K562 (cell line): ENCODE results near the gene PRODH2. TPM values are rescaled to one million over a fixed set of nuclear protein-coding genes. Genes with fewer than 3 reads are reported as not detected.

Source experiments
- ATAC-seq: fragments of 200-7000 bp; cut with Tn5 transposase; 3 replicates; pipeline ENCODE4 v1.9.1; 2020; ENCODE audit warnings: moderate library complexity
- BruUV-seq: library from RNA; stranded (reverse); fragments of 400-500 nt; replicated peaks from 2 replicates; lab custom pipeline; 2021; lab: Mats Ljungman, UMichigan
- CTCF ChIA-PET: fragments of 300-600 bp; formaldehyde crosslinking; extraction: SDS; loops from one replicate; lab custom pipeline; 2021; ENCODE audit warnings: low intra/inter-chr PET ratio; lab: Yijun Ruan, JAX
- POLR2A ChIA-PET: fragments of 300-600, 350-650 bp; sonication (Branson Sonifier 250); formaldehyde crosslinking; extraction: SDS; loops from one replicate; lab custom pipeline; 2021; ENCODE audit warnings: antibody characterized with exemption, inconsistent platforms; lab: Yijun Ruan, JAX
- DNase-seq, 4 experiments: peaks; one replicate each; pipeline versions ENCODE4 v3.0.0 to v3.0.0-alpha.2; 2011 to 2018; ENCODE audit warnings: low spot score in 3 of 4, mixed read lengths in 3 of 4; ENCODE audit errors: extremely low read depth in 1 of 4
- FAIRE-seq: peaks from 2 replicates; lab custom pipeline; 2011; peaks lifted over from hg19 to GRCh38; lab: Jason Lieb, UNC
- H2AFZ ChIP-seq: 2 replicates; pipeline ENCODE4 v1.6.0; 2011; ENCODE audit warnings: low read depth, low read length, control low read depth, inconsistent platforms
- H3K27ac ChIP-seq: fragments of 200-600 bp; 3 replicates; pipeline ENCODE4 v1.8.0; 2011; ENCODE audit warnings: low read depth, mild to moderate bottlenecking, control low read depth, inconsistent platforms, low read length, moderate library complexity, mixed read lengths; ENCODE audit errors: extremely low read depth
- H3K27me3 ChIP-seq, 2 experiments: fragments of 300-600 bp in 1 of 2; 2 replicates in 1 of 2; 3 replicates in 1 of 2; pipeline versions ENCODE4 v1.6.0 to v1.8.0; 2011; ENCODE audit warnings: inconsistent platforms in 2 of 2, low read length in 2 of 2, mild to moderate bottlenecking in 1 of 2, mixed read lengths in 1 of 2, moderate library complexity in 1 of 2; ENCODE audit not compliant: control insufficient read depth in 2 of 2, insufficient read depth in 2 of 2
- H3K36me3 ChIP-seq: fragments of 300-600 bp; 3 replicates; pipeline ENCODE4 v1.8.0; 2011; ENCODE audit warnings: mild to moderate bottlenecking, low read length, inconsistent platforms; ENCODE audit not compliant: control insufficient read depth, insufficient read depth
- H3K4me1 ChIP-seq, 2 experiments: fragments of 200-600 bp in 1 of 2; replicated peaks in 1 of 2; 2 replicates in 1 of 2; 3 replicates in 1 of 2; pipeline versions ENCODE4 v1.5.1 to v1.8.0; 2011; ENCODE audit warnings: inconsistent platforms in 2 of 2, low read length in 2 of 2, mild to moderate bottlenecking in 1 of 2, mixed read lengths in 1 of 2, moderate library complexity in 1 of 2; ENCODE audit not compliant: control insufficient read depth in 2 of 2, insufficient read depth in 2 of 2
- H3K4me2 ChIP-seq: 2 replicates; pipeline ENCODE4 v1.6.1; 2011; ENCODE audit warnings: low read length, control low read depth, inconsistent platforms, mixed read lengths; ENCODE audit not compliant: insufficient read depth
- H3K4me3 ChIP-seq: fragments of 200-600 bp; sonication (generic), shearing (Covaris generic); 2 replicates; pipeline ENCODE4 v1.5.1; 2016; ENCODE audit warnings: control low read depth, inconsistent platforms
- H3K79me2 ChIP-seq: fragments of 200-600 bp; 3 replicates; pipeline ENCODE4 v1.8.0; 2011; ENCODE audit warnings: low read length, inconsistent platforms; ENCODE audit not compliant: control insufficient read depth, insufficient read depth
- H3K9ac ChIP-seq, 2 experiments: 2 replicates each; pipeline versions ENCODE4 v1.6.0 to v1.6.1; 2011; ENCODE audit warnings: low read depth in 2 of 2, low read length in 2 of 2, control low read depth in 1 of 2, inconsistent platforms in 1 of 2, mild to moderate bottlenecking in 1 of 2, mixed read lengths in 1 of 2; ENCODE audit not compliant: insufficient read depth in 1 of 2
- H3K9me1 ChIP-seq: one replicate; pipeline ENCODE4 v1.6.0; 2011; ENCODE audit warnings: inconsistent platforms, mild to moderate bottlenecking, low read length, moderate library complexity; ENCODE audit not compliant: control insufficient read depth, insufficient read depth
- H3K9me3 ChIP-seq: replicated peaks from 2 replicates; pipeline ENCODE4 v1.5.1; 2011; ENCODE audit warnings: low read depth, low read length, inconsistent platforms; ENCODE audit not compliant: control insufficient read depth, insufficient read depth
- H4K20me1 ChIP-seq: replicated peaks from 2 replicates; pipeline ENCODE4 v1.6.1; 2011; ENCODE audit warnings: low read length, inconsistent platforms, mixed read lengths; ENCODE audit not compliant: control insufficient read depth, insufficient read depth
- CEBPZ ChIP-seq: fragments of 150-350 bp; IDR thresholded peaks from 2 replicates; pipeline ENCODE4 v1.6.1; 2014; ENCODE audit warnings: low read depth, mild to moderate bottlenecking, low read length, borderline replicate concordance
- CHCHD3 ChIP-seq: fragments of 250-450 bp; sonication (Bioruptor Pico); IDR thresholded peaks from 2 replicates; pipeline ENCODE4 v2.1.2; 2022; ENCODE audit warnings: mild to moderate bottlenecking
- ESRRA ChIP-seq: fragments of 450-650 bp; IDR thresholded peaks from 2 replicates; pipeline ENCODE4 v1.6.1; 2014; ENCODE audit warnings: low read depth, mild to moderate bottlenecking, moderate library complexity, borderline replicate concordance
- FOXA3 ChIP-seq, 2 experiments: fragments of 450-650 bp in 1 of 2; sonication (generic) in 1 of 2; formaldehyde crosslinking; IDR thresholded peaks in 1 of 2; conservative IDR thresholded peaks in 1 of 2; 2 replicates each; pipeline versions ENCODE4 v1.4.0 to v1.8.0; 2020 to 2022; ENCODE audit warnings: mild to moderate bottlenecking in 2 of 2, missing genetic modification reagents in 1 of 2
- ILK ChIP-seq: fragments of 450-650 bp; IDR thresholded peaks from 2 replicates; pipeline ENCODE4 v1.6.1; 2016; ENCODE audit warnings: missing genetic modification characterization, low read depth, mild to moderate bottlenecking, missing compliant biosample characterization, moderate library complexity, borderline replicate concordance
- MEF2D ChIP-seq: conservative IDR thresholded peaks from 2 replicates; pipeline ENCODE4 v1.6.1; 2016; ENCODE audit warnings: low read depth, missing genetic modification characterization, missing compliant biosample characterization
- MTF1 ChIP-seq: fragments of 250-450 bp; sonication (Bioruptor Pico); IDR thresholded peaks from 2 replicates; pipeline ENCODE4 v1.9.0; 2021; ENCODE audit warnings: moderate library complexity, mild to moderate bottlenecking, inconsistent platforms, borderline replicate concordance
- SRSF3 ChIP-seq: fragments of 200-400 bp; formaldehyde crosslinking; IDR thresholded peaks from 2 replicates; pipeline ENCODE4 v1.6.1; 2016; ENCODE audit warnings: mild to moderate bottlenecking, low read length, moderate library complexity; ENCODE audit not compliant: insufficient read depth
- YBX1 ChIP-seq: fragments of 450-650 bp; IDR thresholded peaks from 2 replicates; pipeline ENCODE4 v1.7.1; 2016; ENCODE audit warnings: mild to moderate bottlenecking
- ZNF121 ChIP-seq: sonication (generic); formaldehyde crosslinking; conservative IDR thresholded peaks from 2 replicates; pipeline ENCODE4 v1.8.0; 2022; ENCODE audit warnings: missing genetic modification reagents
- ZNF347 ChIP-seq: fragments of 450-650 bp; formaldehyde crosslinking; IDR thresholded peaks from 2 replicates; pipeline ENCODE4 v1.4.0; 2020; ENCODE audit warnings: low read depth, mild to moderate bottlenecking, moderate library complexity
- ZNF408 ChIP-seq: fragments of 250-450 bp; sonication (Bioruptor Pico); IDR thresholded peaks from 2 replicates; pipeline ENCODE4 v1.4.0; 2020; ENCODE audit warnings: low read depth, mild to moderate bottlenecking, moderate library complexity
- ZNF444 ChIP-seq: fragments of 250-450 bp; sonication (Bioruptor Pico); IDR thresholded peaks from 2 replicates; pipeline ENCODE4 v1.4.0; 2020; ENCODE audit warnings: mild to moderate bottlenecking, moderate library complexity
- WGBS: fragments of 100-300 bp; shearing (Covaris generic); methylation state at CpG from one replicate; pipeline ENCODE4 v1.1.6; 2016; ENCODE audit warnings: low coverage, mixed read lengths; ENCODE audit not compliant: insufficient coverage; ENCODE audit errors: missing lambda C conversion rate; 5-methylcytosine and 5-hydroxymethylcytosine counted together
- in situ Hi-C: fragments of 300-500 bp; cut with MboI; formaldehyde crosslinking; loops from 4 replicates; pipeline ENCODE4 v1.15.0; 2018; ENCODE audit warnings: inconsistent platforms, mixed read lengths
- intact Hi-C: fragments of 100-400 bp; cut with micrococcal nuclease; formaldehyde crosslinking; loops from 2 replicates; pipeline ENCODE4 v1.14.2; 2022
- polyA plus RNA-seq, 8 experiments: library from polyadenylated mRNA; depleted of rRNA in 4 of 8; stranded (reverse) in 5 of 8; unstranded in 3 of 8; fragments of >200 nt; fragmentation: Nextera tagmentation in 2 of 8; fragmentation: Illumina TruSeq in 1 of 8; extraction: Ambion mirVana in 2 of 8; extraction: Trizol in 1 of 8; gene quantifications; 2 replicates each; pipeline versions ENCODE4 v1.2.1 to v1.2.3, GENCODE V29; 2011 to 2014; ENCODE audit warnings: inconsistent platforms in 1 of 8, missing spikeins in 1 of 8
- total RNA-seq, 7 experiments: library from RNA; depleted of rRNA in 6 of 7; stranded (reverse); fragments of >200 nt in 6 of 7; fragmentation: Illumina TruSeq in 2 of 7; extraction: Trizol in 2 of 7; gene quantifications; 2 replicates each; pipeline versions ENCODE4 v1.2.1 to v1.2.3, GENCODE V29; 2011 to 2021; ENCODE audit warnings: low replicate concordance in 1 of 7
- TF ChIP-seq, protein P1 (sequence below): fragments of 450-650 bp; formaldehyde crosslinking; IDR thresholded peaks from 2 replicates; pipeline ENCODE4 v1.4.0; 2022; ENCODE audit warnings: missing genetic modification characterization
- TF ChIP-seq, protein P2 (sequence below): fragments of 250-450 bp; sonication (Bioruptor Pico); IDR thresholded peaks from 2 replicates; pipeline ENCODE4 v1.4.0; 2020; ENCODE audit warnings: mild to moderate bottlenecking

PRODH2 gene
- total and polyA plus RNA-seq, 9 of the 15 experiments (the other 6 are each of a cell fraction or from before 2014, with no cell fraction given) = not detected

- Histone ChIP-seq H3K79me2 (no peaks in the 10 kb centered on the region), H3K9me3 (no peaks in the 10 kb centered on the region), H3K4me2 (peak overlapping the region; percentile 81), H3K9ac (peak overlapping the region in 1 of 2 experiments; percentile 45; a peak in 1 of 4 replicates), H4K20me1 (peaks cover 10% of the 10 kb centered on the region), H2AFZ (peak overlapping the region; percentile 72), H3K4me1 (peaks cover 9 to 27% of the 10 kb centered on the region in 2 experiments), H3K27ac (no peak overlapping the region; the same call in 2 of the 3 replicates), H3K9me1 (peaks cover 8% of the 10 kb centered on the region), H3K27me3 (peaks cover 30 to 49% of the 10 kb centered on the region in 2 experiments), H3K4me3 (peak overlapping the region; percentile 30), H3K36me3 (no peaks in the 10 kb centered on the region)
- ChIA-PET CTCF (interaction anchor here (0.8 kb wide), 1 partner anchor 102 kb away, joined by 3 read pairs; no protein-coding TSS in a partner anchor), POLR2A (interaction anchor here (0.6 to 1.7 kb wide), 5 partner anchors 16 to 170 kb away, joined by 3 to 5 read pairs (median 3); partner anchors contain the start of gene ALKBH6)
- 36% methylated on average over 16 of the region's 16 CpGs for WGBS
- intact Hi-C loops = no loop called here
- FAIRE-seq (peak; percentile 15), ATAC-seq (peak; percentile 30), DNase-seq (no peak)
- BruUV-seq = no TSS peak
- in situ Hi-C loops = no loop called here
- TF ChIP-seq ZNF408 (no peak), ZNF444 (CRISPR knock-in tag) (no peak), CHCHD3 (CRISPR knock-in tag) (no peak), ZNF121 (peak; percentile 90), FOXA3 (CRISPR knock-in tag; conservative IDR thresholded peaks at IDR 0.05 in 1 of 2, IDR thresholded peaks at IDR 0.05 in 1 of 2) (no peak), MTF1 (CRISPR knock-in tag) (0 out of 2 replicates have a peak, but pooled peaks have one; percentile 52), CEBPZ (no peak), ESRRA (peak; percentile 47), MEF2D (tag) (no peak), ZNF347 (CRISPR knock-in tag) (no peak), SRSF3 (no peak), ILK (tag) (no peak), YBX1 (no peak)
- TF ChIP-seq, protein P1, sequence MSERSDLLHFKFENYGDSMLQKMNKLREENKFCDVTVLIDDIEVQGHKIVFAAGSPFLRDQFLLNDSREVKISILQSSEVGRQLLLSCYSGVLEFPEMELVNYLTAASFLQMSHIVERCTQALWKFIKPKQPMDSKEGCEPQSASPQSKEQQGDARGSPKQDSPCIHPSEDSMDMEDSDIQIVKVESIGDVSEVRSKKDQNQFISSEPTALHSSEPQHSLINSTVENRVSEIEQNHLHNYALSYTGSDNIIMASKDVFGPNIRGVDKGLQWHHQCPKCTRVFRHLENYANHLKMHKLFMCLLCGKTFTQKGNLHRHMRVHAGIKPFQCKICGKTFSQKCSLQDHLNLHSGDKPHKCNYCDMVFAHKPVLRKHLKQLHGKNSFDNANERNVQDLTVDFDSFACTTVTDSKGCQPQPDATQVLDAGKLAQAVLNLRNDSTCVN (CRISPR knock-in tag) = no peak
- TF ChIP-seq, protein P2, sequence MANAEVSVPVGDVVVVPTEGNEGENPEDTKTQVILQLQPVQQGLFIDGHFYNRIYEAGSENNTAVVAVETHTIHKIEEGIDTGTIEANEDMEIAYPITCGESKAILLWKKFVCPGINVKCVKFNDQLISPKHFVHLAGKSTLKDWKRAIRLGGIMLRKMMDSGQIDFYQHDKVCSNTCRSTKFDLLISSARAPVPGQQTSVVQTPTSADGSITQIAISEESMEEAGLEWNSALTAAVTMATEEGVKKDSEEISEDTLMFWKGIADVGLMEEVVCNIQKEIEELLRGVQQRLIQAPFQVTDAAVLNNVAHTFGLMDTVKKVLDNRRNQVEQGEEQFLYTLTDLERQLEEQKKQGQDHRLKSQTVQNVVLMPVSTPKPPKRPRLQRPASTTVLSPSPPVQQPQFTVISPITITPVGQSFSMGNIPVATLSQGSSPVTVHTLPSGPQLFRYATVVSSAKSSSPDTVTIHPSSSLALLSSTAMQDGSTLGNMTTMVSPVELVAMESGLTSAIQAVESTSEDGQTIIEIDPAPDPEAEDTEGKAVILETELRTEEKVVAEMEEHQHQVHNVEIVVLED = no peak
Measured at GRCh38 chr19:35844482-35845214, 32.0 kb upstream of the PRODH2 start.
